Adrenal gland (tissue), 12 donors: ENCODE results near the gene TP73. TPM values are rescaled to one million over a fixed set of nuclear protein-coding genes. Genes with fewer than 3 reads are reported as not detected.

ENCODE experiments used
- DNase-seq, 7 donors: peaks; one replicate each; pipeline ENCODE4 v3.0.0-alpha.2; 2019 to 2020
- H3K27ac ChIP-seq, 5 donors: fragments of 200-600 bp; sonication (generic) in 4 of 5; 1 replicate in 3 of 5; 2 replicates in 2 of 5; pipeline versions ENCODE4 v1.5.1 to v1.8.0; 2016 to 2020; ENCODE audit warnings: mild to moderate bottlenecking in 1 of 5
- H3K27me3 ChIP-seq: fragments of 200-600 bp; 2 replicates; pipeline ENCODE4 v1.8.0; 2021
- H3K36me3 ChIP-seq, 2 donors: fragments of 200-600 bp; replicated peaks in 1 of 2; 1 replicate in 1 of 2; 2 replicates in 1 of 2; pipeline versions ENCODE4 v1.5.1 to v1.8.0; 2018 to 2022
- H3K4me1 ChIP-seq, 2 donors: fragments of 200-600 bp; replicated peaks in 1 of 2; 1 replicate in 1 of 2; 2 replicates in 1 of 2; pipeline versions ENCODE4 v1.5.1 to v1.8.0; 2018 to 2021
- H3K4me3 ChIP-seq, 4 donors: fragments of 200-600 bp; sonication (generic) in 3 of 4; one replicate each; pipeline ENCODE4 v1.5.1; 2016 to 2018
- H3K9me3 ChIP-seq, 3 donors: fragments of 200-600 bp; sonication (generic) in 1 of 3; replicated peaks in 1 of 3; 1 replicate in 2 of 3; 2 replicates in 1 of 3; pipeline versions ENCODE4 v1.5.1 to v1.8.0; 2016 to 2021
- POLR2A ChIP-seq, 2 donors: fragments of 450-650 bp; IDR thresholded peaks; one replicate each; pipeline ENCODE4 v1.6.1; 2017; ENCODE audit warnings: antibody characterized with exemption in 2 of 2, mild to moderate bottlenecking in 2 of 2, moderate library complexity in 1 of 2
- WGBS, 4 donors: extraction: QIAGEN DNeasy Blood & Tissue Kit in 2 of 4; methylation state at CpG; one replicate each; pipeline versions ENCODE4 v1.1.5 to v1.1.7; 2013 to 2017; 5-methylcytosine and 5-hydroxymethylcytosine counted together
- intact Hi-C, 2 donors: fragments of 100-400 bp; cut with DNase I; formaldehyde crosslinking; loops; one replicate each; pipeline versions ENCODE4 v1.14.1 to v1.15.0; 2022 to 2023
- polyA plus RNA-seq, 3 donors: library from polyadenylated mRNA; stranded (reverse); fragments of 200-250 nt in 2 of 3; fragments of 350-450 nt in 1 of 3; fragmentation: Illumina TruSeq in 1 of 3; extraction: RNeasy Lipid Tissue Mini Kit (QIAGEN cat#74804) in 1 of 3; gene quantifications; one replicate each; pipeline ENCODE4 v1.2.3, GENCODE V29; 2013 to 2014
- total RNA-seq, 9 donors: library from RNA; depleted of rRNA in 4 of 9; stranded (reverse); fragments of >200 nt in 4 of 9; fragments of 120-200 nt in 1 of 9; fragmentation: NEBNext Ultra II Directional in 1 of 9; extraction: Animal tissue kit (Norgen Biotek cat#: 25700) in 1 of 9; gene quantifications; one replicate each; pipeline versions ENCODE4 v1.1.0 to v1.2.4, GENCODE V29; 2013 to 2023
- TF ChIP-seq, protein P1 (sequence below), 6 experiments: fragments of 450-650 bp in 4 of 6; fragments of 200-600 bp in 2 of 6; sonication (generic) in 1 of 6; IDR thresholded peaks; 1 replicate in 5 of 6; 2 replicates in 1 of 6; pipeline versions ENCODE4 v1.5.1 to v1.8.0; 2016 to 2021; ENCODE audit warnings: antibody characterized with exemption in 6 of 6, mild to moderate bottlenecking in 2 of 6, moderate library complexity in 1 of 6
- donor health status: healthy with polysubstance abuse.
- donor health status: Bipolar disorder and iron deficiency.
- donor health status: DM: yes; HTN: yes; CAD: no.
- donor health status: DM: no; HTN: no; CAD: no.
- donor health status: DM: no; HTN: no; CAD: no.
- donor health status: DM: yes; HTN: yes; CAD: no.

Gene TP73
- total and polyA plus RNA-seq, 12 donors: 0.03 to 0.22 (median 0.14) TPM; not detected in 6

DNA sequence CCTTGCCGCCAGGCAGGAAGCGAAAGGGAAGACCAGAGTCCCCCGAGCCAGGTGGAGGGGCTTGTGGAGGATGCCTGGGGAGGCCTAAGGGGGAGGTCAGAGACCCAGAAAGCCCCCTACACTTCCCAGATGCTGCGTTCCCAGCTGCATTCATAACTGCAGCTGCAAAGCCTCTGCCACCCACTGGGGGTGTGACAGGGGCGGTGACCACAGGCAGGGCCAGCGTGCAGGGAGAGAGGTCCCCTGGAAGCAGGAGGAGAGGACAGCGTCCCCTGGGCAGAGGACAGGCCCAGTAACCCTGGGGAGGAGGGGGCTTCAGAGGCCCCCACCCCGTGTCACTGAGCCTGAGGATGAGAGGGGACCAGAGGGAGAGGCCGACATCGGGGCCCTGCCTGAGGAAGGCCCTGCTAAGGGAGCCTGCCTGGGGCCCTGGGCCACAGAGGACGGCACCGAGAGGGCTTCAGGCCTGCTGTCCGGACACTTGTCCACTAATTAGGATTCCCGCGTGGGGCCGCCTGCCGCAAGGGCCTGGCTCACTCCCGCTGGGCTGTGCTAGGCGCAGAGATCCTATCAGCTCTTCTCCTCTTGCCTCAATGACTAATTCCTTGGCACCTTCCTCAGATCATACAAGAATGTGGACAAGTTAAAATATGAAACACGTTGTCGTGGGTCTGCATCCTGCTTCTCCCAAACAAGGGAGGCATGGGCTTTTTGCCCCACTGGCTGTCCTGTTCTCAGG is 50.8 kb downstream of the TP73 start:
- intact Hi-C loops: no loop called here
- H3K4me1 ChIP-seq: no peaks in the 10 kb centered on the region
- H3K36me3 ChIP-seq: no peaks in the 10 kb centered on the region
- WGBS, 4 donors: 66 to 80% (median 72%) methylated on average over 15 to 21 of the region's 21 CpGs
- DNase-seq: peak in 2 of 7 donors; percentile 31 to 34
- H3K27ac ChIP-seq: no peak overlapping the region
- H3K27me3 ChIP-seq: peaks cover 7% of the 10 kb centered on the region
- TF ChIP-seq POLR2A (IDR thresholded peaks at IDR 0.05): no peak
- TF ChIP-seq, protein P1, sequence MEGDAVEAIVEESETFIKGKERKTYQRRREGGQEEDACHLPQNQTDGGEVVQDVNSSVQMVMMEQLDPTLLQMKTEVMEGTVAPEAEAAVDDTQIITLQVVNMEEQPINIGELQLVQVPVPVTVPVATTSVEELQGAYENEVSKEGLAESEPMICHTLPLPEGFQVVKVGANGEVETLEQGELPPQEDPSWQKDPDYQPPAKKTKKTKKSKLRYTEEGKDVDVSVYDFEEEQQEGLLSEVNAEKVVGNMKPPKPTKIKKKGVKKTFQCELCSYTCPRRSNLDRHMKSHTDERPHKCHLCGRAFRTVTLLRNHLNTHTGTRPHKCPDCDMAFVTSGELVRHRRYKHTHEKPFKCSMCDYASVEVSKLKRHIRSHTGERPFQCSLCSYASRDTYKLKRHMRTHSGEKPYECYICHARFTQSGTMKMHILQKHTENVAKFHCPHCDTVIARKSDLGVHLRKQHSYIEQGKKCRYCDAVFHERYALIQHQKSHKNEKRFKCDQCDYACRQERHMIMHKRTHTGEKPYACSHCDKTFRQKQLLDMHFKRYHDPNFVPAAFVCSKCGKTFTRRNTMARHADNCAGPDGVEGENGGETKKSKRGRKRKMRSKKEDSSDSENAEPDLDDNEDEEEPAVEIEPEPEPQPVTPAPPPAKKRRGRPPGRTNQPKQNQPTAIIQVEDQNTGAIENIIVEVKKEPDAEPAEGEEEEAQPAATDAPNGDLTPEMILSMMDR (IDR thresholded peaks at IDR 0.05): no peak
- H3K9me3 ChIP-seq: no peaks in the 10 kb centered on the region
- no peak overlapping the region for H3K4me3 ChIP-seq

DNA sequence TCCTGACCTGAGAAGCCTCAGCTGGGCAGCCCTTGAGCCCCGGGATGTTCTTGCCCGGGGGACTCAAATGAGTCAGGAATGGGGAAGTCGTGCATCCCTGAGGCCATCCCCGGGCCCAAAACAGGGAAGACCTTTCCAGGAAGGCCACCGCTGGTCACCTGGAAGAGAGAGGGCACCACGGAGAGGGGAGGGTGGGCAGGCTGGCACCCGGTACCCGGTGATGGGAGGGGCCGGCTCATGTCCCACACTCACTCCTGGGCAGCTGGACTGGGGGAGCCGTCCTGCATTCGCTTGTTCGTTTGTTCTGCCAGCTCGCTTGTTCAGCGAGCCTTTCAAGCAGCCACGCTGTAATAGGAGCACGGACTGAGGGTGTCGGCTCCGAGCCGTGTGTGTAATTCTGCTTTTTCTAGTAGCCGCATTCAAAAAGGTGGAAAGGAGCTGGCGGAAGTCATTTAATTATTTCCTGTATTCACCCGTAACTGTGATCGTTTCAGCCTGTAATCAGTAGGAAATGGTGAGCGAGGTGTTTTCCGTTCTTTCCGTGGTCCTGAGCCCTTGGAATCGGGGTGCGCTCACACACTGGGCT is 51.6 kb downstream of the TP73 start:
- no peak overlapping the region for H3K4me3 ChIP-seq
- intact Hi-C loops: no loop called here
- no peaks in the 10 kb centered on the region for H3K4me1 ChIP-seq
- 72 to 76% (median 74%) methylated on average over 27 to 28 of the region's 28 CpGs for whole genome bisulfite sequencing, 4 donors
- H3K27ac ChIP-seq: no peak overlapping the region
- no peak for DNase-seq
- H3K27me3 ChIP-seq: peaks cover 9% of the 10 kb centered on the region
- H3K36me3 ChIP-seq: no peaks in the 10 kb centered on the region
- H3K9me3 ChIP-seq: no peaks in the 10 kb centered on the region
- no peak for TF ChIP-seq POLR2A (IDR thresholded peaks at IDR 0.05)
- TF ChIP-seq, protein P1 (IDR thresholded peaks at IDR 0.05): no peak

DNA sequence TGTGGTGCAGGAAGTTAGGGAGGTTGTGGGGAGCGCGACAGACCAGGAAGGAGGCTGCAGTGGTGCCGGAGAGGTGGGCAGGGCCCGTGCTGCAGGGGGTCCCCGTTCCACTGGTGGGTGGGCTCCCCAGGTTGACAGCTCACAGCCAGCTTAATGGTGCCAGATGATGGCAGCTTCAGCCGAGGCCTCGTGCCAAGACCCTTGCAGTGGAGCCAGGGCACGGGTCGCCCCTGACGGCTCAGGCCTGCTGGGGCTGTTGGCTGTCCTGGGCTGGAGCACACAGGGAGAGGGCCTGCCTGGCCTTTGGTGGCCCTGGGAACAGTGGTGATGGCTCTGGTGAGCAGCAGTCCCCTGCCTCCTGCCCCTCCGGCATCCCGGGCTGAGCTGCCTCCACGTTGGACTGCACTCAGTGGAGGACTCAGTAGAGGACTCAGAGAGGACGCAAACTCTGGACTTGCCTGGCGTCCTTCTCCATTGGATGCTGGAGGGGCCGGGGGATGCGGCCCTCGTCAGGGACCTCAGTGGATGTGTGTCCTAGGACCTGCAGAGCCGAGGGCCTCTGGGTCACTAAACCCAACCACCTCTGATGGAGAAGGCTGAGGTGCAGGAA is 53.1 kb downstream of the TP73 start:
- DNase-seq: no peak
- Histone ChIP-seq H3K9me3 (no peaks in the 10 kb centered on the region), H3K36me3 (no peaks in the 10 kb centered on the region), H3K27ac (no peak overlapping the region), H3K4me3 (no peak overlapping the region), H3K27me3 (peaks cover 12% of the 10 kb centered on the region), H3K4me1 (no peaks in the 10 kb centered on the region)
- intact Hi-C loops: no loop called here
- TF ChIP-seq, protein P1 (IDR thresholded peaks at IDR 0.05): no peak
- no peak for TF ChIP-seq POLR2A (IDR thresholded peaks at IDR 0.05)
- WGBS, 4 donors: 78 to 91% (median 82%) methylated on average over 5 to 19 of the region's 19 CpGs

DNA sequence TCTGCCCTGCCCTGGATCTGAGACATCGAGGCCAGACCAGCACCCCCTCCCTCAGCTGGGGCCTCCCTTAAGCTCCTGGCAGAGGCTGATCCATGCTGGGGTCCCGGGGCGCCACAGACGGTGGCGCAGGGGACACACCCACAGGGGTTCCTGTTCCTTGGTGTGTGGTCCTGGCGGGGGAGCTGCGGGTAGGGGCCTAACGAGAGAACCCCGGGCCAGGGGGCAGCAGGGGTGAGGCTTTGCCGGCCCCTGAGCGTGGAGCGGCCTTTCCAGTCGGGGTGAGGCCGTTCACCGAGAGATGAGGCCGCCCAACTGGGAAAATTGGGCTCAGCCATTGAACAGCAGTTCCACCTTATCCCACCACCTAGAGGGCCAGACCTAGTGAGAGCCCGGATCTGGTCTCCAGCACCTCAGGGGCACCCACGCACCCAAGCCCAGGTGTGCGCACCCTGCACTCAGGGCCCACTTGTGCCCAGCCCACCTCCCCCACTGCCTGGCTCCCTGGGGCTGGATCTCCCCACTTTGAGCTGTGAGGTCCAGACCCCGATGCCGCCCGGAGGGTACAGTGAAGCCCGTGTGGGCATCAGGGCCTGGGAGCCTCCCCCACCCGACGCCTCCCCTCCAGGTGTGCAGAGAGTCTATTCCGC is 54.5 kb downstream of the TP73 start:
- Histone ChIP-seq H3K4me3 (no peak overlapping the region), H3K4me1 (no peaks in the 10 kb centered on the region), H3K36me3 (no peaks in the 10 kb centered on the region), H3K27ac (no peak overlapping the region), H3K9me3 (no peaks in the 10 kb centered on the region), H3K27me3 (peaks cover 12% of the 10 kb centered on the region)
- intact Hi-C loops: no loop called here
- TF ChIP-seq, protein P1 (IDR thresholded peaks at IDR 0.05): no peak
- TF ChIP-seq POLR2A (IDR thresholded peaks at IDR 0.05): no peak
- 81 to 88% (median 84%) methylated on average over 7 to 26 of the region's 26 CpGs for WGBS, 4 donors
- DNase-seq: no peak
